ENCODE measurements around the gene HCN3. TPM values are rescaled to one million over a fixed set of nuclear protein-coding genes. Genes with fewer than 3 reads are reported as not detected.

Gene HCN3
- polyA plus RNA-seq, 1 of the 3 experiments (the other 2 are of a cell fraction), result 9.7 TPM

DNA sequence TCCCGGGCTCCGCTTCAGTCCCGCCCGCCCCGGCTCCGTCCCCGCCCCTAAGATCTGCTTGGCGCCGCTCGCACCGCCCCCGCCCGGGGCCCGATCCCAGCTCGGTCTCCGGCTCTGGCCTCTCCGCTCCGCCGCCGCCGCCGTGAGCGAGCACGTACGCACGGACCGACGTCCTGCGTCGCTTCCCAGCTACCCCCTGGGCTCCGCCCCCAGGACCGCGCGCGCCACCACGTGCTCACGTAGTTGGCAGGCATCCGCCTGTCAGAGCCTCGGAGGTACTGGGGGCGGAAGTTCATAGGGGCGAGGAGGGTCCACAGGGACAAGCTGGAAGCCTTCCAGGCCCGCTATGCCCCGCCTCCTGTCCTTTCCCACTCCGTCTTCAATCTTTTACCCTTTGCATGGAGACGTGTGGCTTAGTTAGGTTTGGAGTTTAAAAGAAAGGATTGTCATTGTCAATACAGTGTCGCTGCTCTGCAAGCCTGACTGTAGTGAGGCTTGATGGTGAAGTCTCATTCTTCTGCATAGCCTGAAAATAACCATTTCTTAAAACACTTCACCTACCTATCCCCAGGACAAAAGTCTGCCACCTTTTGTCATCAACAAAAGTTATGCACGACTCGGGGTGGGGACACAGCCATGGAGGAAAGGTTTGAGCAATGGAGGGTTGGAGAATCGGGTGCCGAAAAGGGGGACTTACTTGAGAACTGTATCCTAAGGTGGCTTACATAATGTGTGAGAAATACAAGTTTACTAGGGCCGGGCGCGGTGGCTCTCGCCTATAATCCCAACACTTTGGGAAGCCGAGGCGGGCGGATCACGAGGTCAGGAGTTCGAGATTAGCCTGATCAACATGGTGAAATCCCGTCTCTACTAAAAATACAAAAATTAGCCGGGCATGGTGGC, 3.7 kb upstream of the HCN3 start, which contains the start of gene CLK2:
CLK2 (minus strand) TSS at position 162 of the 903 bp plus-strand sequence. CDS start 2,527 bp downstream, outside the sequence.
- Histone ChIP-seq H3K27me3 (ENCODE audit: insufficient read depth) (no peaks in the 10 kb centered on the region), H3K4me3 (ENCODE audit: low read depth in 2 of 2, low read length in 1 of 2) (peak within 1 kb of the TSS; percentile 72 to 94), H3K4me1 (ENCODE audit: control insufficient read depth in 1 of 2, insufficient read depth in 2 of 2, low read depth in 1 of 2, low read length in 1 of 2) (peaks cover 3 to 22% of the 10 kb centered on the region in 2 experiments; a peak in 2 of 4 replicates), H3F3A (replicated peaks; ENCODE audit: insufficient read depth) (peaks cover 14% of the 10 kb centered on the region), H3K36me3 (replicated peaks in 1 of 2; ENCODE audit: control insufficient read depth in 1 of 2, insufficient read depth in 2 of 2, low read length in 1 of 2) (peaks cover 24 to 26% of the 10 kb centered on the region in 2 experiments), H3K4me2 (peak within 1 kb of the TSS; percentile 86), H3K9me2 (no peaks in the 10 kb centered on the region), H4K20me1 (ENCODE audit: insufficient read depth) (peaks cover 17% of the 10 kb centered on the region), H3K9me3 (no peaks in the 10 kb centered on the region), H3K9ac (peak within 1 kb of the TSS; percentile 88), H3K79me2 (ENCODE audit: insufficient read depth) (peaks cover 41% of the 10 kb centered on the region), H2AFZ (ENCODE audit: low read depth) (peak within 1 kb of the TSS; percentile 34; the same call in 1 of the 2 replicates), H3K27ac (ENCODE audit: low read depth in 2 of 2, low read length in 1 of 2) (peak within 1 kb of the TSS; percentile 86 to 93)
- ChIA-PET CTCF (interaction anchor here (0.6 to 13.2 kb wide), 9 partner anchors 13 to 274 kb away, joined by 3 to 126 read pairs (median 4); partner anchors contain the start of gene ENTREP3), POLR2A (interaction anchor here (0.9 to 2.3 kb wide), 10 partner anchors 9 to 585 kb away, joined by 3 to 13 read pairs (median 5); partner anchors contain the start of genes ENTREP3, KRTCAP2, MTX1 and RUSC1)
- 42% methylated on average over 26 of the region's 61 CpGs for WGBS (ENCODE audit: low lambda C conversion rate)
- DNase-seq, result peak; percentile 98
- TF ChIP-seq NRF1 (IDR thresholded peaks at IDR 0.05; ENCODE audit: low read depth, low read length), result peak; percentile 45; the same call in 1 of the 2 replicates
- no peak for TF ChIP-seq JUND (IDR thresholded peaks at IDR 0.05)
- TF ChIP-seq, protein P1, sequence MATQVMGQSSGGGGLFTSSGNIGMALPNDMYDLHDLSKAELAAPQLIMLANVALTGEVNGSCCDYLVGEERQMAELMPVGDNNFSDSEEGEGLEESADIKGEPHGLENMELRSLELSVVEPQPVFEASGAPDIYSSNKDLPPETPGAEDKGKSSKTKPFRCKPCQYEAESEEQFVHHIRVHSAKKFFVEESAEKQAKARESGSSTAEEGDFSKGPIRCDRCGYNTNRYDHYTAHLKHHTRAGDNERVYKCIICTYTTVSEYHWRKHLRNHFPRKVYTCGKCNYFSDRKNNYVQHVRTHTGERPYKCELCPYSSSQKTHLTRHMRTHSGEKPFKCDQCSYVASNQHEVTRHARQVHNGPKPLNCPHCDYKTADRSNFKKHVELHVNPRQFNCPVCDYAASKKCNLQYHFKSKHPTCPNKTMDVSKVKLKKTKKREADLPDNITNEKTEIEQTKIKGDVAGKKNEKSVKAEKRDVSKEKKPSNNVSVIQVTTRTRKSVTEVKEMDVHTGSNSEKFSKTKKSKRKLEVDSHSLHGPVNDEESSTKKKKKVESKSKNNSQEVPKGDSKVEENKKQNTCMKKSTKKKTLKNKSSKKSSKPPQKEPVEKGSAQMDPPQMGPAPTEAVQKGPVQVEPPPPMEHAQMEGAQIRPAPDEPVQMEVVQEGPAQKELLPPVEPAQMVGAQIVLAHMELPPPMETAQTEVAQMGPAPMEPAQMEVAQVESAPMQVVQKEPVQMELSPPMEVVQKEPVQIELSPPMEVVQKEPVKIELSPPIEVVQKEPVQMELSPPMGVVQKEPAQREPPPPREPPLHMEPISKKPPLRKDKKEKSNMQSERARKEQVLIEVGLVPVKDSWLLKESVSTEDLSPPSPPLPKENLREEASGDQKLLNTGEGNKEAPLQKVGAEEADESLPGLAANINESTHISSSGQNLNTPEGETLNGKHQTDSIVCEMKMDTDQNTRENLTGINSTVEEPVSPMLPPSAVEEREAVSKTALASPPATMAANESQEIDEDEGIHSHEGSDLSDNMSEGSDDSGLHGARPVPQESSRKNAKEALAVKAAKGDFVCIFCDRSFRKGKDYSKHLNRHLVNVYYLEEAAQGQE (IDR thresholded peaks at IDR 0.05; ENCODE audit: low read depth, low read length), result no peak; the same call in 1 of the 2 replicates
- no peak for TF ChIP-seq CTCF (IDR thresholded peaks at IDR 0.05)
- TF ChIP-seq, protein P2, sequence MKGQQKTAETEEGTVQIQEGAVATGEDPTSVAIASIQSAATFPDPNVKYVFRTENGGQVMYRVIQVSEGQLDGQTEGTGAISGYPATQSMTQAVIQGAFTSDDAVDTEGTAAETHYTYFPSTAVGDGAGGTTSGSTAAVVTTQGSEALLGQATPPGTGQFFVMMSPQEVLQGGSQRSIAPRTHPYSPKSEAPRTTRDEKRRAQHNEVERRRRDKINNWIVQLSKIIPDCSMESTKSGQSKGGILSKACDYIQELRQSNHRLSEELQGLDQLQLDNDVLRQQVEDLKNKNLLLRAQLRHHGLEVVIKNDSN (IDR thresholded peaks at IDR 0.05; ENCODE audit: borderline replicate concordance, low read depth), result peak; percentile 92
- peak; percentile 98 for TF ChIP-seq MXI1 (IDR thresholded peaks at IDR 0.05; ENCODE audit: low read depth, low read length)
- TF ChIP-seq, protein P3, sequence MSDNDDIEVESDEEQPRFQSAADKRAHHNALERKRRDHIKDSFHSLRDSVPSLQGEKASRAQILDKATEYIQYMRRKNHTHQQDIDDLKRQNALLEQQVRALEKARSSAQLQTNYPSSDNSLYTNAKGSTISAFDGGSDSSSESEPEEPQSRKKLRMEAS (IDR thresholded peaks at IDR 0.05; ENCODE audit: low read depth), result peak; percentile 99
- 0 out of 2 replicates have a peak, but pooled peaks have one; percentile 31 for TF ChIP-seq FOXJ3 (CRISPR knock-in tag; IDR thresholded peaks at IDR 0.05)
- peak; percentile 67 for TF ChIP-seq USF2 (IDR thresholded peaks at IDR 0.05; ENCODE audit: borderline replicate concordance, low read depth, low read length)
- TF ChIP-seq TAF1 (IDR thresholded peaks at IDR 0.05; ENCODE audit: borderline replicate concordance, low read depth, low read length), result peak; percentile 81
- TF ChIP-seq GATA2 (CRISPR knock-in tag; IDR thresholded peaks at IDR 0.05), result no peak
- peak; percentile 81 for TF ChIP-seq NFIC (IDR thresholded peaks at IDR 0.05; ENCODE audit: borderline replicate concordance)
- peak; percentile 37; the same call in 1 of the 2 replicates for TF ChIP-seq RFX5 (IDR thresholded peaks at IDR 0.05; ENCODE audit: low read length)
- TF ChIP-seq SMC3 (IDR thresholded peaks at IDR 0.05; ENCODE audit: low read depth, low read length), result no peak
- peak; percentile 30; the same call in 1 of the 2 replicates for TF ChIP-seq GABPA (IDR thresholded peaks at IDR 0.05; ENCODE audit: low read depth)
- TF ChIP-seq, protein P4, sequence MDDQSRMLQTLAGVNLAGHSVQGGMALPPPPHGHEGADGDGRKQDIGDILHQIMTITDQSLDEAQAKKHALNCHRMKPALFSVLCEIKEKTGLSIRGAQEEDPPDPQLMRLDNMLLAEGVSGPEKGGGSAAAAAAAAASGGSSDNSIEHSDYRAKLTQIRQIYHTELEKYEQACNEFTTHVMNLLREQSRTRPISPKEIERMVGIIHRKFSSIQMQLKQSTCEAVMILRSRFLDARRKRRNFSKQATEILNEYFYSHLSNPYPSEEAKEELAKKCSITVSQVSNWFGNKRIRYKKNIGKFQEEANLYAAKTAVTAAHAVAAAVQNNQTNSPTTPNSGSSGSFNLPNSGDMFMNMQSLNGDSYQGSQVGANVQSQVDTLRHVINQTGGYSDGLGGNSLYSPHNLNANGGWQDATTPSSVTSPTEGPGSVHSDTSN (IDR thresholded peaks at IDR 0.05), result peak; percentile 25; the same call in 1 of the 2 replicates
- peak; percentile 69 for TF ChIP-seq ELF1 (IDR thresholded peaks at IDR 0.05)
- TF ChIP-seq SIN3A (IDR thresholded peaks at IDR 0.05; ENCODE audit: borderline replicate concordance, low read depth, low read length), result peak; percentile 85; the same call in 1 of the 2 replicates
- peak; percentile 62 for TF ChIP-seq POLR2AphosphoS5 (IDR thresholded peaks at IDR 0.05; ENCODE audit: low read depth, low read length)
- TF ChIP-seq MEF2A (IDR thresholded peaks at IDR 0.05; ENCODE audit: borderline replicate concordance, low read depth), result no peak
- TF ChIP-seq FOSL2 (IDR thresholded peaks at IDR 0.05; ENCODE audit: borderline replicate concordance, low read depth), result no peak
